AG09319 (cell line): ENCODE measurements around the gene CCDC106.

Source experiments
- DNase-seq: peaks from one replicate; pipeline ENCODE4 v3.0.0-alpha.2; 2010; ENCODE audit warnings: low read depth; ENCODE audit errors: extremely low read depth
- TF ChIP-seq, protein P1 (sequence below): IDR thresholded peaks from 2 replicates; pipeline ENCODE4 v1.5.1; 2011; ENCODE audit warnings: low read depth, mild to moderate bottlenecking, inconsistent platforms, low read length, moderate library complexity

Gene CCDC106

DNA sequence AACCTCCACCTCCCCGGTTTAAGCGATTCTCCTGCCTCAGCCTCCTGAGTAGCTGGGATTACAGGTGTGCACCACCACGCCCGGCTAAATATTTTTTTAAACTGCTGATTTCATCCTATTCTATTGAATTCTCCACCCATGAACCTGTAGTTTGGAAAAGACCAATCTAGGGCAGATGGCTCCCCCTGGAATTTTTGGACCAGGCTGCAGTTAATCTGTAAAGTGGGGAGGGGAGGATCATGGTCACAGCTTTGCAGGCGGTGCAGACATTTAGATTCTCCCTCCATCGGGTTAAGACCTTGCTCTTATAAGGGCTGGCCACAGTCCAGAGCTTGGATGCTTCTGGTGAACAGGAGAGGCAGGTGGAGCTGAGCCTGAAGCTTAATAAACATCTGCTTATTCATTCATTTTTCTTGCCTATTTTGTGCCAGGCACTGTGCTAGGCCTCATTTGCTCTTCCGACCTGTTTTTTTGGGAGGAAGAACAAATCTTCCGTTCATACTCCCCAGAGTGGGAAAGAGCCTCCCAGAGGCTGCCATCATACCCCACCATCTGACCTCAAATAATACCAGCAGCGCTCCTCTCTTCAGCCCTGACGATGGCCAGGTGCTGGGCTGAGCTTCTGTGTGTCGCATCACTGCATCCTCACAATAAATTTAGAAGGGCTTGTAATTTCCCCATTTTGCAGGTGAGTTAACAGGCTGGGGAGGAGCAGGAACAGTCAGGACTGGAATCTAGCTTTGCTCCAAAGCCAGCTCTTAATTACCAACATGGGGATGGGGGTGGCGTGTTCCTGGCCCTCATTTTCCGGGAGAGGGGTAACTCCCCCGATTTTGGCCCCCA, 902 bp upstream of the CCDC106 start:
- TF ChIP-seq, protein P1, sequence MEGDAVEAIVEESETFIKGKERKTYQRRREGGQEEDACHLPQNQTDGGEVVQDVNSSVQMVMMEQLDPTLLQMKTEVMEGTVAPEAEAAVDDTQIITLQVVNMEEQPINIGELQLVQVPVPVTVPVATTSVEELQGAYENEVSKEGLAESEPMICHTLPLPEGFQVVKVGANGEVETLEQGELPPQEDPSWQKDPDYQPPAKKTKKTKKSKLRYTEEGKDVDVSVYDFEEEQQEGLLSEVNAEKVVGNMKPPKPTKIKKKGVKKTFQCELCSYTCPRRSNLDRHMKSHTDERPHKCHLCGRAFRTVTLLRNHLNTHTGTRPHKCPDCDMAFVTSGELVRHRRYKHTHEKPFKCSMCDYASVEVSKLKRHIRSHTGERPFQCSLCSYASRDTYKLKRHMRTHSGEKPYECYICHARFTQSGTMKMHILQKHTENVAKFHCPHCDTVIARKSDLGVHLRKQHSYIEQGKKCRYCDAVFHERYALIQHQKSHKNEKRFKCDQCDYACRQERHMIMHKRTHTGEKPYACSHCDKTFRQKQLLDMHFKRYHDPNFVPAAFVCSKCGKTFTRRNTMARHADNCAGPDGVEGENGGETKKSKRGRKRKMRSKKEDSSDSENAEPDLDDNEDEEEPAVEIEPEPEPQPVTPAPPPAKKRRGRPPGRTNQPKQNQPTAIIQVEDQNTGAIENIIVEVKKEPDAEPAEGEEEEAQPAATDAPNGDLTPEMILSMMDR, result no peak
- DNase-seq, result no peak

DNA sequence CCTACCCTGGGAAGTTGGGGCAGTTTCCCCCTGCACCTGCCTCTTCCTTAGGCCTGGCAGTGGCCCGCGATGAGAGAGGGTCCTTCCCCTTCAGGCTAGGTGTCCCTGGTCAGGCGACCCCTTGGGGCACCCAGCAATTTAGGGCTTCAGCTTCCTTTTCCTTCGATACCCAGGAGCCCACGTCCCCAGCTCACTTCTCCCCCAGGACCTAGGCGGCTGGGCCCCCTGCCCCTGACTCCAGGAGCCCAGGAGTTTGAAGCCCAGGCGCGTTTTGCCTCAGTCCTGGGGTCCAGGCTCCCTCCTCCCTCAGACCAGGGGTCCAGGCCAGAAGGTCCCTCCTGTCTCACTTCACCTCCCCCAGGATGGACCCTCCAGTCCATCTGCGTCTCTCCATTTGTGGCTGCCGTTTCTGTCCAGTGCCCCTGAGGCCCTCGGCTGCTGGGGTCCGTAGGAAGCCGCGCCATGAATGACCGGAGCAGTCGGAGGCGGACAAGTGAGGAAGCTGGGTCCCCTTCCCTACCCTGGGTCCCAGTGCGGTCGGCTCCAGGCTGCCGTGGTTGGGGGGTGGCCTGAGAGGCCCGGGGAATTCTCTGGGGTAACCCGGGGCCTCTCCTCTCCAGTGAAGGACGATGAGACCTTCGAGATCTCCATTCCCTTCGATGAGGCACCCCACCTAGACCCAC, 714 bp downstream of the CCDC106 start:
- no peak for DNase-seq
- TF ChIP-seq, protein P1, result no peak

DNA sequence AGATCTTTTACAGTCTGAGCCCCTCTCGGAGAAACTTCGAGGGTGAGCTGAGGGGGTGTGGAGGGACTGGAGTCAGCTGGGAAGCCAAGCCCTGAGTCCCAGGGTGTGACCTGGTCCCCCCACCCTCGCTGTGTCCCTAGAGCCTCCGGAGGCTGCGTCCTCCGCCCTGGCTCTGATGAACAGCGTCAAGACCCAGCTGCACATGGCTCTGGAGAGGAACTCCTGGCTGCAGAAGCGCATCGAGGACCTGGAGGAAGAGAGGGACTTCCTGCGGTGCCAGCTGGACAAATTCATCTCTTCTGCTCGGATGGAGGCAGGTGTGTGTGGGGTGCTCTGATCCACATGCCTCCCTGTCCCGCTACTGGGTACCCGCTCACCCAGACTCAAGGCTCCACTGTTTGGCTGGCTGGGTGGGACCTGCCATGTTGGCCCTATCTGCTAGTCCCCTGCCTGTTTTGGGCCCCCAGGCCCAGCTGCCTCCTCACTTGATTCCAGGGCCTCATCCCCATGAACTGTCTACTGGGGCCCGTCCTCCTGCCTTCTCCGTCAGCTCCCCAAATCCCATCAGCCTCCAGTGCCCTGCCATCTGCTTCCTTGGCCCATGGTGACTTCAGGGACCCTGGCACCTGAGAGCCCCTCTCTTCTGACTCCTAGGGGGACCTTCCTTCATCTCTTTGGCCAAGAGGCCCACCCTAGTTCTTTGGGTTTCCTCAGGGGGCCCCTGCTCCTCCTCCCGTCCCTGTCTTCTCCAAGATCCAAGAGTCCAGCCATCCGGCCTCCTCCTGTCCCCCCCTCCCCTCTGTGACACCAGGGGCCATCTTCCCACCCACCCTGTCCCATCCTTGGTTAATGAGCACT, 1.5 kb downstream of the CCDC106 start:
- TF ChIP-seq, protein P1, result no peak

DNA sequence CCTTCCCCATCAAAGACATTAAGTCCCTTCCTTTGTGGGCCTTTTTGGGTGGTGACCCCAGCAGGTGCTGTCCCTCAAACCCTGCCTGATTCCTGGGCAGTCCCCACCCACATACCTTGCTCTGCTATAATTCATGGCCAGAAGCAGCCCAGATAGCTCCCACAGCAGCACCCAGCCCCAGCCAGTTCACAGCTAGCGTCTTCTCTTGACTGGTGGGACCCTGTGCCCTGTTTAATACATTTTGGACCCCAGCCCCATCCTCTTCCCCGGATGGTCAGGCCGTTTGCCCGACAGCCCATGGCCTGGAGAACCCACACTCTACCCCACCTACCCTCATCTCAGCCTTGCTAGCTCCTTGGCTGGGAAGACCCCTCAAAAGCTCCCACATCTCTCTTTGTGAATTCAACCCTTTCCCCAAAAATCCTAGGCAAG, 2.1 kb downstream of the CCDC106 start:
- TF ChIP-seq, protein P1, result no peak
- DNase-seq, result no peak

More for the DNA sequence above, 1.5 kb downstream of the CCDC106 start:
- no peak for DNase-seq

DNA sequence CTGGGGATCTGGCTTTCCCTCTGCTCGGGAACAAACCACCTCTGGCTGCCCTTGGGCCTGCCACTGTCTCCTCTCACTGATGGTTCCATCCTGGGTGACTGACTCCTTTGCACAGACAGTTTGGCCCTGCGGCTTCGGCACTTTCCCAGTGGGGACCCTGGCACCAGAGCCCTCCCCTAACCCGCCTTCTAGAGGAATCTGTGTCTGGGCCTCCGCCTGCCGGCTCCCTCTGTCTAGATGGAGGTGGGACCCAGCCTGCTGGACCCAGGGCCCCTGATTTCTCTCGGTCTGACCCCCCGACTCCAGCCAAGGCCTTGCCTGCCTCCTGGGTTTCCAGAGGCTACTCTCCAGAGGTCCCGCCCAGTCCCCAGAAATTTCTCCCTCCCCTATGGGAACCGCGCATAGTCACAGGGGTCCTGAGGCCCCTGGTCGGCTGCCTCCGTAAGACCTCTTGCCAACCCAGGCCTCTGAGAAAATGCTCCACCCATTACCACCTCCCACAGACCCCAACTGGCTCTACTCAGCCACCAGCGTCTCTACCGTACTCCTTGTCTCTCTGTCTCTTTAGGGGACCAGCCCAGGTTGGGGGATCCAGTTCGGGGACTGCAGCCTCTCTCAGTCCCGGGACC, 2.7 kb downstream of the CCDC106 start:
- TF ChIP-seq, protein P1, result no peak
- no peak for DNase-seq

DNA sequence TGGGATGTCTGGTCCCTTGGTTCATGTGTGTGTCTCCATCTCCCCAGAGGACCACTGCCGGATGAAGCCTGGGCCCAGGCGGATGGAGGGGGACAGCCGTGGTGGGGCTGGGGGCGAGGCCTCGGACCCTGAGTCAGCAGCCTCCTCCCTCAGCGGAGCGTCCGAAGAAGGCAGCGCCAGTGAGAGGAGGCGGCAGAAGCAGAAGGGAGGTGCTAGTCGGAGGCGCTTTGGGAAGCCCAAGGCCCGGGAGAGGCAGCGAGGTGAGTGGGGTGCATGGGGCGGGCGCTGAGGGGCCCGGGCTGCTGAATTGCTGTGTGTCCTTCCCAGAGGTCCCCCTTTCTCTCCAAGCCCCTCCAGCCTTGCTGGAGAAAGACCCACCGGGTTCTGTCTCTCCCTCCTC, 3.2 kb downstream of the CCDC106 start:
- DNase-seq, result no peak
- TF ChIP-seq, protein P1, result no peak
